ENCODE measurements around the gene TNFRSF14.

TNFRSF14 gene

GRCh38 chr1:2611031-2611501 lies 54.9 kb downstream of the TNFRSF14 start:
- in situ Hi-C loops (cut with HindIII; ENCODE audit: low sequenced_read_pairs), result no loop called here

GRCh38 chr1:2611621-2612437 lies 55.7 kb downstream of the TNFRSF14 start:
- in situ Hi-C loops (cut with HindIII; ENCODE audit: low sequenced_read_pairs), result no loop called here

GRCh38 chr1:2612591-2613365 lies 56.6 kb downstream of the TNFRSF14 start:
- in situ Hi-C loops (cut with HindIII; ENCODE audit: low sequenced_read_pairs), result no loop called here
